ENCODE data around the gene SPOCK1. TPM values are rescaled to one million over a fixed set of nuclear protein-coding genes. Genes with fewer than 3 reads are reported as not detected.

SPOCK1 gene
- total and polyA plus RNA-seq, 2 of the 4 experiments (the other 2 are of a cell fraction) = 5.0 to 20.3 TPM

- no TSS peak for BruUV-seq (replicated peaks)
- intact Hi-C loops (cut with micrococcal nuclease) (no loop called here), in situ Hi-C loops (cut with MboI; ENCODE audit: low sequenced_read_pairs) (no loop called here), dilution Hi-C loops (cut with HindIII; ENCODE audit: low sequenced_read_pairs, unreplicated experiment) (no loop called here)
- H2BK20ac ChIP-seq (ENCODE audit: low read depth, low read length) = no peak overlapping the region
- no peak overlapping the region for H3K56ac ChIP-seq (ENCODE audit: extremely low read depth, insufficient read depth, low read length)
- H3K9me3 ChIP-seq (ENCODE audit: control insufficient read depth, insufficient read depth, low read length) = peaks cover 2% of the 10 kb centered on the region; the same call in 1 of the 2 replicates
- H3K4me1 ChIP-seq (ENCODE audit: control insufficient read depth, insufficient read depth, low read length) = no peaks in the 10 kb centered on the region
- H2BK15ac ChIP-seq (ENCODE audit: low read depth, low read length) = no peak overlapping the region
- no peaks in the 10 kb centered on the region for H3K79me1 ChIP-seq (ENCODE audit: low read depth in 1 of 2, low read length in 2 of 2)
- ChIA-PET CTCF (no interaction called here), POLR2A (ENCODE audit: unreplicated experiment) (interaction anchor here (0.7 kb wide), 1 partner anchor 202 kb away, joined by 4 read pairs; no protein-coding TSS in a partner anchor)
- no peak overlapping the region for H3K18ac ChIP-seq (ENCODE audit: low read depth, low read length)
- no peak overlapping the region for H3K4ac ChIP-seq (ENCODE audit: low read depth, low read length)
- no peak overlapping the region for H2AK9ac ChIP-seq (replicated peaks; ENCODE audit: low read depth, low read length, poor library complexity)
- no peak overlapping the region for H3K9ac ChIP-seq (ENCODE audit: low read depth, low read length)
- H4K20me1 ChIP-seq (ENCODE audit: insufficient read depth, low read length) = no peaks in the 10 kb centered on the region
- no peak overlapping the region for H2AFZ ChIP-seq (replicated peaks; ENCODE audit: low read length, poor library complexity)
- no peak overlapping the region for H4K8ac ChIP-seq (ENCODE audit: low read depth in 2 of 2, low read length in 2 of 2)
- H2AK5ac ChIP-seq (ENCODE audit: low read depth, low read length) = no peak overlapping the region
- no peaks in the 10 kb centered on the region for H3K36me3 ChIP-seq (ENCODE audit: control insufficient read depth, insufficient read depth, low read length)
- H4K91ac ChIP-seq (ENCODE audit: insufficient read depth, low read depth, low read length) = no peak overlapping the region
- no CpG with 5 or more reads among the region's 5 CpGs for WGBS, 2 experiments (ENCODE audit: extremely low coverage in 2 of 2, insufficient read length in 1 of 2)
- H3K23ac ChIP-seq (ENCODE audit: low read depth, low read length) = no peak overlapping the region
- no peak overlapping the region for H3K4me3 ChIP-seq (ENCODE audit: insufficient read depth, low read depth, low read length)
- no peak overlapping the region for H3K27ac ChIP-seq (ENCODE audit: insufficient read depth, low read length)
- TF ChIP-seq MAZ (IDR thresholded peaks at IDR 0.05; ENCODE audit: borderline replicate concordance, low read depth, low read length) (no peak), POLR2A (IDR thresholded peaks at IDR 0.05; ENCODE audit: low read depth, low read length) (no peak), CHD1 (IDR thresholded peaks at IDR 0.05; ENCODE audit: low read depth, low read length) (no peak), RCOR1 (IDR thresholded peaks at IDR 0.05; ENCODE audit: insufficient replicate concordance, low read length) (no peak), MXI1 (IDR thresholded peaks at IDR 0.05; ENCODE audit: borderline replicate concordance, low read depth, low read length) (no peak), USF2 (IDR thresholded peaks at IDR 0.05; ENCODE audit: low read depth, low read length) (no peak), NFE2L2 (IDR thresholded peaks at IDR 0.05; ENCODE audit: low read depth, low read length) (no peak), RFX5 (IDR thresholded peaks at IDR 0.05; ENCODE audit: low read depth, low read length) (no peak), BHLHE40 (IDR thresholded peaks at IDR 0.05; ENCODE audit: low read depth, low read length) (no peak), FOS (IDR thresholded peaks at IDR 0.05; ENCODE audit: low read depth, low read length) (no peak), RAD21 (IDR thresholded peaks at IDR 0.05; ENCODE audit: low read length) (no peak), CEBPB (IDR thresholded peaks at IDR 0.05; ENCODE audit: low read depth, low read length) (no peak), SMC3 (IDR thresholded peaks at IDR 0.05; ENCODE audit: low read depth, low read length) (no peak), MAFK (IDR thresholded peaks at IDR 0.05; ENCODE audit: low read depth, low read length) (no peak)
- TF ChIP-seq, protein P1, sequence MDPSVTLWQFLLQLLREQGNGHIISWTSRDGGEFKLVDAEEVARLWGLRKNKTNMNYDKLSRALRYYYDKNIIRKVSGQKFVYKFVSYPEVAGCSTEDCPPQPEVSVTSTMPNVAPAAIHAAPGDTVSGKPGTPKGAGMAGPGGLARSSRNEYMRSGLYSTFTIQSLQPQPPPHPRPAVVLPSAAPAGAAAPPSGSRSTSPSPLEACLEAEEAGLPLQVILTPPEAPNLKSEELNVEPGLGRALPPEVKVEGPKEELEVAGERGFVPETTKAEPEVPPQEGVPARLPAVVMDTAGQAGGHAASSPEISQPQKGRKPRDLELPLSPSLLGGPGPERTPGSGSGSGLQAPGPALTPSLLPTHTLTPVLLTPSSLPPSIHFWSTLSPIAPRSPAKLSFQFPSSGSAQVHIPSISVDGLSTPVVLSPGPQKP (IDR thresholded peaks at IDR 0.05; ENCODE audit: borderline replicate concordance, low read depth, low read length) = no peak
- TF ChIP-seq, protein P2, sequence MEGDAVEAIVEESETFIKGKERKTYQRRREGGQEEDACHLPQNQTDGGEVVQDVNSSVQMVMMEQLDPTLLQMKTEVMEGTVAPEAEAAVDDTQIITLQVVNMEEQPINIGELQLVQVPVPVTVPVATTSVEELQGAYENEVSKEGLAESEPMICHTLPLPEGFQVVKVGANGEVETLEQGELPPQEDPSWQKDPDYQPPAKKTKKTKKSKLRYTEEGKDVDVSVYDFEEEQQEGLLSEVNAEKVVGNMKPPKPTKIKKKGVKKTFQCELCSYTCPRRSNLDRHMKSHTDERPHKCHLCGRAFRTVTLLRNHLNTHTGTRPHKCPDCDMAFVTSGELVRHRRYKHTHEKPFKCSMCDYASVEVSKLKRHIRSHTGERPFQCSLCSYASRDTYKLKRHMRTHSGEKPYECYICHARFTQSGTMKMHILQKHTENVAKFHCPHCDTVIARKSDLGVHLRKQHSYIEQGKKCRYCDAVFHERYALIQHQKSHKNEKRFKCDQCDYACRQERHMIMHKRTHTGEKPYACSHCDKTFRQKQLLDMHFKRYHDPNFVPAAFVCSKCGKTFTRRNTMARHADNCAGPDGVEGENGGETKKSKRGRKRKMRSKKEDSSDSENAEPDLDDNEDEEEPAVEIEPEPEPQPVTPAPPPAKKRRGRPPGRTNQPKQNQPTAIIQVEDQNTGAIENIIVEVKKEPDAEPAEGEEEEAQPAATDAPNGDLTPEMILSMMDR (conservative IDR thresholded peaks at IDR 0.05; ENCODE audit: low read depth, low read length) = no peak
- H3K14ac ChIP-seq (replicated peaks; ENCODE audit: low read depth, low read length) = no peak overlapping the region
- H2BK5ac ChIP-seq (ENCODE audit: low read depth, low read length, poor library complexity, severe bottlenecking) = no peak overlapping the region
- DNase-seq (no peak), ATAC-seq (ENCODE audit: low read depth) (no peak)
- H3K27me3 ChIP-seq (ENCODE audit: control insufficient read depth, insufficient read depth, low read length) = no peaks in the 10 kb centered on the region
- H3K9me1 ChIP-seq (ENCODE audit: insufficient read depth, low read length) = no peaks in the 10 kb centered on the region
- no peak overlapping the region for H4K5ac ChIP-seq (ENCODE audit: low read depth, low read length)
- H3K4me2 ChIP-seq (ENCODE audit: low read depth, low read length) = no peak overlapping the region
- no peak overlapping the region for H2BK120ac ChIP-seq (ENCODE audit: low read depth, low read length)
Observed at GRCh38 chr5:137515238-137515637, 16.1 kb upstream of the SPOCK1 start.

All from IMR-90 (cell line).